OCI-M1 (cell line): Measurements from ENCODE around the gene SLC16A13.
"Not testable (repeated sequence)": the region's sequence is repeated elsewhere in the genome, so short reads cannot be mapped to it uniquely, and the experiment has no call there.

Experiments used
- DNase-seq: peaks from one replicate; lab custom pipeline; 2025; lab: John Stamatoyannopoulos, UW

The SLC16A13 gene

GRCh38 chr17:7063518-7064094 lies 27.8 kb downstream of the SLC16A13 start:
- no peak for DNase-seq

- no peak for DNase-seq
Observed at GRCh38 chr17:7064261-7064660, 28.4 kb downstream of the SLC16A13 start.

- no peak for DNase-seq
Observed at GRCh38 chr17:7067198-7067597, 31.4 kb downstream of the SLC16A13 start.

- no peak for DNase-seq
Observed at GRCh38 chr17:7068268-7068667, 32.5 kb downstream of the SLC16A13 start.

- DNase-seq = no peak
Observed at GRCh38 chr17:7070712-7071111, 34.9 kb downstream of the SLC16A13 start.

- no peak for DNase-seq
Observed at GRCh38 chr17:7072406-7072805, 36.6 kb downstream of the SLC16A13 start.

- no peak for DNase-seq
Observed at GRCh38 chr17:7074931-7075330, 39.1 kb downstream of the SLC16A13 start.

- no peak for DNase-seq
Observed at GRCh38 chr17:7077911-7078546, 42.2 kb downstream of the SLC16A13 start.

- no peak for DNase-seq
Observed at GRCh38 chr17:7078711-7079110, 42.9 kb downstream of the SLC16A13 start.

- peak; percentile 31 for DNase-seq
Observed at GRCh38 chr17:7079581-7080455, 44.0 kb downstream of the SLC16A13 start, which contains the start of gene CLEC10A. TSS of gene CLEC10A (minus strand) at chr17:7080251. CDS start at chr17:7078812, 1,439 bp downstream.

GRCh38 chr17:7080456-7081041 lies 44.7 kb downstream of the SLC16A13 start:
- DNase-seq = no peak

GRCh38 chr17:7081341-7082062 lies 45.7 kb downstream of the SLC16A13 start:
- DNase-seq = no peak

- no peak for DNase-seq
Observed at GRCh38 chr17:7083592-7083991, 47.8 kb downstream of the SLC16A13 start.

GRCh38 chr17:7084088-7084487 lies 48.3 kb downstream of the SLC16A13 start:
- peak; percentile 60 for DNase-seq

GRCh38 chr17:7088442-7088841 lies 52.6 kb downstream of the SLC16A13 start:
- not testable (repeated sequence) for DNase-seq

- not testable (repeated sequence) for DNase-seq
Observed at GRCh38 chr17:7089570-7089969, 53.8 kb downstream of the SLC16A13 start.
